GM12872 (cell line): ENCODE data around the gene IMMP2L.
A peak's percentile ranks its signal among the peaks of the same experiment; 100 is the strongest.

Experiments used
- TF ChIP-seq, protein P1 (sequence below): IDR thresholded peaks from 3 replicates; pipeline ENCODE4 v1.5.1; 2011; ENCODE audit warnings: low read depth, mild to moderate bottlenecking, low read length, moderate library complexity; ENCODE audit not compliant: insufficient read depth

Gene IMMP2L

DNA sequence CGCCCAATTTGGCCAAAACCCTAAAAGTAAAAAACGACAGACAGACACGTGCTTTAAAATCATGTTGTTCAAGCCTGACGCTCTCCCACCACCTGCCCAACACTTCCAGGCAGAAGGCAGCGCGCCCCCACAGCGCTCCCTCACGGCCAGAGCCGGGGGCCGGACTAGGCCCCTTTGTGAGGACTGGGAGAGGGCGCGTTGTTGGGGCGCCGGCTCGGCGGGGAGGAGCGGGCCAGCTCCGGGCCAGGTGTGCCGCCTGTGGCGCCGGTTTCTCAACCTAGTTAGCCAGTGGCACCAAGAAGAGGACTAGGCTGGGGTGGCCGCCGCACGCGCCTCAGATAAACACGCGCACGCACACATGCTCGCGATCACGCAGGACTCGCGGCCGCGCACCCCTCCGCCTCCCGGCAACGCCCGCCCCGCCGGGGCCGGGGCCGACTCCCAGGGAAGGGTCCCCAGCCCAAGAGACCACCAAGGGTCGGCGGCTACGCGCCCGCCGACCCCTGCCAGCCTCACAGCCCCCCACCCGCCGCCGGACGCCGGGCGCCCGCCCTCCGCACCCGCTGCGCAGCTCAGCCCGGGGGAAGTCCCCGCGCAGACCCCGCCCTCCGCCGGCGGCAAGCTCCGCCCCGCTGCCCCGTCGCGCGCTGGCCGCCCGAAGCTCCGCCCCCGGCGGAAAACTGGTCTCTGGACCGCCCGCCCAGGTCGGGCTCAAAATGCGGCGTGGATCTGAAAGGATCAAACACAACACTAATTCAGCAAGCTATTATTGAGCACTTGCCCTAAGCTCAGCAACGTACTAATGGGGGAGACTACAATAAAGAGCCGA is at the start of gene IMMP2L:
Gene IMMP2L (minus strand): TSS at position 589 of the 829 bp plus-strand sequence.
- TF ChIP-seq, protein P1, sequence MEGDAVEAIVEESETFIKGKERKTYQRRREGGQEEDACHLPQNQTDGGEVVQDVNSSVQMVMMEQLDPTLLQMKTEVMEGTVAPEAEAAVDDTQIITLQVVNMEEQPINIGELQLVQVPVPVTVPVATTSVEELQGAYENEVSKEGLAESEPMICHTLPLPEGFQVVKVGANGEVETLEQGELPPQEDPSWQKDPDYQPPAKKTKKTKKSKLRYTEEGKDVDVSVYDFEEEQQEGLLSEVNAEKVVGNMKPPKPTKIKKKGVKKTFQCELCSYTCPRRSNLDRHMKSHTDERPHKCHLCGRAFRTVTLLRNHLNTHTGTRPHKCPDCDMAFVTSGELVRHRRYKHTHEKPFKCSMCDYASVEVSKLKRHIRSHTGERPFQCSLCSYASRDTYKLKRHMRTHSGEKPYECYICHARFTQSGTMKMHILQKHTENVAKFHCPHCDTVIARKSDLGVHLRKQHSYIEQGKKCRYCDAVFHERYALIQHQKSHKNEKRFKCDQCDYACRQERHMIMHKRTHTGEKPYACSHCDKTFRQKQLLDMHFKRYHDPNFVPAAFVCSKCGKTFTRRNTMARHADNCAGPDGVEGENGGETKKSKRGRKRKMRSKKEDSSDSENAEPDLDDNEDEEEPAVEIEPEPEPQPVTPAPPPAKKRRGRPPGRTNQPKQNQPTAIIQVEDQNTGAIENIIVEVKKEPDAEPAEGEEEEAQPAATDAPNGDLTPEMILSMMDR = peak; percentile 55

DNA sequence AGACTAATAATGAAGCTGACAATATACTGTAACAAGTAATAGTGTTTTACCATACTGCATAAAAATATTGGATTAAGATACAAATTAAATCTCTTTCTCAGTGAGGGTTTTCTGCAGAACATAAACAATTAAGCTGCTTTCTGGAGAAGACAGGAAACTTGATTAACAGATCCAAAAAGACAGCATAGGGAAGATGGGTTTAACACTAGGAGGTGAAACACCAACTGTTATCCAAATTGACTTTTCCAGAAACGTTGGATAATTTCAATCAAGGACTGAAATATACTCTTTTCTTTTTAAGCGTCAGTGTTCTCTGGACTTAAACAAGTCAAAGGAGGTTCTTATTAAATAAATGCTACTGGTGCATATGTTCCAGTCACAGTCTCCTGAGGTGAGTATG is 45.3 kb upstream of the IMMP2L start:
- TF ChIP-seq, protein P1 = no peak

- TF ChIP-seq, protein P1 = no peak
Measured at GRCh38 chr7:111605246-111605645, 43.0 kb upstream of the IMMP2L start.

GRCh38 chr7:111600091-111600490 is 37.8 kb upstream of the IMMP2L start:
- TF ChIP-seq, protein P1 = no peak

DNA sequence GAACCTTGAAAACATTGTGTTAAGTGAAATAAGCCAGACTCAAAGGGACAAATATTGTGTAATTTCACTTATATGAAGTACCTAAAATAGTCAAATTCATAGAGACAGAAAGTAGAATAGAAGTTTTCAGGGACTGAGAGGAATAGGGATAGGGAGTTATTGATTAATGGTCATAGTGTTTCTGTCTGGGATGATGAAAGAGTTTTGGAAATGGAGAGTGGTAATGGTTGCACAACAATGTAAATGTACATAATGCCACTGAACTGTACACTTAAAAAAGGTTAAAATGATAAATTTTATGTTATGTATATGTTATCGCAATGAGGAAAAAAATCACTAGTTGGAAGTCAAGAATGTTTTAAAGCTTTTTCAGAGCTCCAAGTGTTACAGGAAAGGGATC is 33.5 kb upstream of the IMMP2L start:
- TF ChIP-seq, protein P1 = no peak

- TF ChIP-seq, protein P1 = no peak
Measured at GRCh38 chr7:111594602-111595001, 32.3 kb upstream of the IMMP2L start.

DNA sequence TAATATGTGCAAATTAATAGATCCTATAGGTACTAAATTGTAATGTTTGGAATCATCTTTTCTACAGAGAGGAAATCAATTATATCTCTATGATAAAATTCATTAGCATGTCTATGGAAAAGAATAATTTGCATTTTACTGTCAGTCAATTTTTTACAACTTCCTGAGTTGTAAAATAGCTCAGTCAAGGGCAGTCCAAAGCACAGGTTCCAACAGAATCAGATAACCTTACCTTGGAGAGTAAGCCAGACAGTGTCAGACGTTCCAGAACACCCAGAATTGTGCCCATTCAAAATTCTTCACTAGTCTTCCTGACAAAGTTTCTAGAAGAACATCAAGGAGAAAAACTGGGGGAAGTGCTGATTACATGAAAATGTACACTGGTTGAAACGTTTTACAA is 31.1 kb upstream of the IMMP2L start:
- TF ChIP-seq, protein P1 = no peak
